ENCODE results near the gene CALHM4.

CALHM4 gene

DNA sequence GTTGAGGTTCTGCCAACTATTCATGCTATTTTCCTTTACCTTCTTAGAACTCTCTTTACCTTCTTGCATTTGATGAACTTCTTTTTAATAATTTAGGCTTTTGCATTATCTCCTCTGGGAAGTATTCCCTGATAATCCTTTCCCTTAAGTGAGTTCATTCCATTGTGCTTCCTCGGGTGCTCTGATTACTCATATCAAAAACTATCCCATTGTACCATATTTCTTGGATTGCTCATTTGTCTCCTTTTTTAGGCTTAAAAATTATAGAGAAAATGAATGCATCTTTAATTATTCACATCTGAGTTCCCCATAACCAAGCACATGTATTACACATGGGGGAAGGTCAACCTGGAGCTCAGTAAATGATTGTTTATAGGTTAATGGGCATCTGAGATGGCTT, 2.5 kb downstream of the CALHM4 start:
- no peak for DNase-seq (ENCODE audit: low read depth)
- no peak overlapping the region for H3K4me3 ChIP-seq (ENCODE audit: control insufficient read depth, low read depth, low read length)

DNA sequence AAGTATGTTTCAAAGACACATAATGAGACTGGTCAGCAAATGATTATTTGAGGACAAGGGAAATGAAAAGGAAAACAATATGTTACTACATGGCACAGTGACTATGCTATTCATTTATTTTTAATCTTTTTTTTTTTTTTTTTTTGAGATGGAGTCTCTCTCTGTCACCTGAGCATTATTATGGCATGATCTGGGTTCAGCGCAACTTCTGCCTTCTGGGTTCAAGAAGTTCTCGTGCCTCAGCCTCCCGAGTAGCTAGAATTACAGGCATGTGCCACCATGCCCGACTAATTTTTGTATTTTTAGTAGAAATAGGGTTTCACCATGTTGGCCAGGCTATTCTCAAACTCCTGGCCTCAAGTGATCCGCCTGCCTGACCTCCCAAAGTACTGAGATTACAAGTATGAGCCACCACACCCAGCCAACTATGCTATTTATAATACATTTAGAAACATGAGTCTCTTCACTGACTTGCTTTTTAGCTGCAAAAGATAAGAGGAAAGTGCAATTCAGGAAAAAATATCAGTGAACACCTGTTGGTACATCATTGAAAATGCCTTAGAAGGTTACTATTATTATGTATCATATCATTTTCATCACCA, 3.4 kb downstream of the CALHM4 start:
- TF ChIP-seq, protein P1, sequence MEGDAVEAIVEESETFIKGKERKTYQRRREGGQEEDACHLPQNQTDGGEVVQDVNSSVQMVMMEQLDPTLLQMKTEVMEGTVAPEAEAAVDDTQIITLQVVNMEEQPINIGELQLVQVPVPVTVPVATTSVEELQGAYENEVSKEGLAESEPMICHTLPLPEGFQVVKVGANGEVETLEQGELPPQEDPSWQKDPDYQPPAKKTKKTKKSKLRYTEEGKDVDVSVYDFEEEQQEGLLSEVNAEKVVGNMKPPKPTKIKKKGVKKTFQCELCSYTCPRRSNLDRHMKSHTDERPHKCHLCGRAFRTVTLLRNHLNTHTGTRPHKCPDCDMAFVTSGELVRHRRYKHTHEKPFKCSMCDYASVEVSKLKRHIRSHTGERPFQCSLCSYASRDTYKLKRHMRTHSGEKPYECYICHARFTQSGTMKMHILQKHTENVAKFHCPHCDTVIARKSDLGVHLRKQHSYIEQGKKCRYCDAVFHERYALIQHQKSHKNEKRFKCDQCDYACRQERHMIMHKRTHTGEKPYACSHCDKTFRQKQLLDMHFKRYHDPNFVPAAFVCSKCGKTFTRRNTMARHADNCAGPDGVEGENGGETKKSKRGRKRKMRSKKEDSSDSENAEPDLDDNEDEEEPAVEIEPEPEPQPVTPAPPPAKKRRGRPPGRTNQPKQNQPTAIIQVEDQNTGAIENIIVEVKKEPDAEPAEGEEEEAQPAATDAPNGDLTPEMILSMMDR (IDR thresholded peaks at IDR 0.05; ENCODE audit: control insufficient read depth, insufficient read depth, low read depth, low read length, missing control alignments), result no peak
- no peak for DNase-seq (ENCODE audit: low read depth)
- no peak overlapping the region for H3K4me3 ChIP-seq (ENCODE audit: control insufficient read depth, low read depth, low read length)

More for the DNA sequence above, 2.5 kb downstream of the CALHM4 start:
- TF ChIP-seq, protein P1 (IDR thresholded peaks at IDR 0.05; ENCODE audit: control insufficient read depth, insufficient read depth, low read depth, low read length, missing control alignments), result no peak

DNA sequence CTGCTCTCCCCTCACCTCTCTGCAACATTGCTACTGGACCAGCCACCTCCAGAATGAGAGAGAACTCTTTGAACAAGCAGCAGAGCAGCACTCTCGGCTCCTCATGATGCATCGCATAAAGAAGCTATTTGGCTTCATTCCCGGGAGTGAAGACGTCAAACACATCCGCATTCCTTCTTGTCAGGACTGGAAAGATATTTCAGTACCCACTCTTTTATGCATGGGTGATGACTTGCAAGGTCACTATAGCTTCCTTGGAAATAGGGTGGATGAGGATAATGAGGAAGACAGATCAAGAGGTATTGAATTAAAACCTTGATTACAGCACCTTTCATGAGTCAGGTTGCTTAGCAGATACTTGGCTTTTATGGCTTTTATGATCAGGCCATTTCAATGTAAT, 4.3 kb downstream of the CALHM4 start:
- TF ChIP-seq, protein P1 (IDR thresholded peaks at IDR 0.05; ENCODE audit: control insufficient read depth, insufficient read depth, low read depth, low read length, missing control alignments), result no peak
- no peak overlapping the region for H3K4me3 ChIP-seq (ENCODE audit: control insufficient read depth, low read depth, low read length)
- peak; percentile 92 for DNase-seq (ENCODE audit: low read depth)

DNA sequence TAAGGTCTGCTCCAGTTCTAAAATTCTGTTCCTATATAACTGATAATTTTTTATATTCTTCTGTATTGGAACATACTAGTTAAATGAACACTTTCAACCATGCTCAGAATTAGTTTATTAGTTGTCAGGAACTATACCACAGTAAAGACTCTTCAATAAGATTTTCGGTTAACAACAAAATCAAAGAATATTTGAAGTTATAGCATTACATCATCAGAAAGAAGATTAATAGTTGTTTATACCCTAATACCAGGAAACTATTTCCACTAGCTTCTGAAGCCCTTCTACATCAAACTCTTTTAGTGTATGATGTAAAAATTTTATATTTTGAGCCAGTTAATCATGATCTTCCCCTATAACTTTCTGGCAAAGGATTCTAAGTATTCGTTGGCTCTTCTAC, 6.6 kb downstream of the CALHM4 start:
- H3K4me3 ChIP-seq (ENCODE audit: control insufficient read depth, low read depth, low read length), result no peak overlapping the region
- TF ChIP-seq, protein P1 (IDR thresholded peaks at IDR 0.05; ENCODE audit: control insufficient read depth, insufficient read depth, low read depth, low read length, missing control alignments), result no peak
- DNase-seq (ENCODE audit: low read depth), result no peak

DNA sequence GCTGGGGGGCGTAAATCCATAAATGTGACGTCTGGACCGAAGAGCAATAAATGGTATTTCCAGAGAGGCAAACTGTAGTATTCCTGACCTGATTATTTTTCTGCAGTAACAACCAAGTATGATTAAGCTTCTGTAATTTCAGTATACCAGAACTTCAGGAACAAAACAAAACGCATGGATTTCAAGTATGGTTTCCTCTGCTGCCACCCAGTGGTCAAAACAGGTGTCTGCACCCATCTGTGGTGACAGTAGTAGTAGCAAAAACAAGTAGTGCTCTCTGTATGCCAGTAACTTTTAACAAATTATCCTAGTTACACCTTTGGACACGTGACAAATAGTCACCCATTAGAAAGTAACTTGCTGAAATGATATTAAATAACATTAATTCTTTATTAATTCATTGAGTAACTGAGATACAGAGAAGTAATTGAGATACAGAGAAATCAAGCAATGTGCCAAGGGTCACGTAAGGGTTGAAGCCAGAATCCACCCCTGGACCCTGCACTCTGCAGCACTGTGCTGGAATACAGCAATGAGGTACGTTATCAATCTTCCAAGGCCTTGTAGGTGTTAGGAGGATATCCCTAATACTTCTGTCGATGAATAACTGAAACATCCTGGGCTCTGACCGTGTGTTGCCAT, 7.9 kb downstream of the CALHM4 start:
- TF ChIP-seq, protein P1 (IDR thresholded peaks at IDR 0.05; ENCODE audit: control insufficient read depth, insufficient read depth, low read depth, low read length, missing control alignments), result peak; percentile 85
- H3K4me3 ChIP-seq (ENCODE audit: control insufficient read depth, low read depth, low read length), result no peak overlapping the region
- DNase-seq (ENCODE audit: low read depth), result no peak

DNA sequence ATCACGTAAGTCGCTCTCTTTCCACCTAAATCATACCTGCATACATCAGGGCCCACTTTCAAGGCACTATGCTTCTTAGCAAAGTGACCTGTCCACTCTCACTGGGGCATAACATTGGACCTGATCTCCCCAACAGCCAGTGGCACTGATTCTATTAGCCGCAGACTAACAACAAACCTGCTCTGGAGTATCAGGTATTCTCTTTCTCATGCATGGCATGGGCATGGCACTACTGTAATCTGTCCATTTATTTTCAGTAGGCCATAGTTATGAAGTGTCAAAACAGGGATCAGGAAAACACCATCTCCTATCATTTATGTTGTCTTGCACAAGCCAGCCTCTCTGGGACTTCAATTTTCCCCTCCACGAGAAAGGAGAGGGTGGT, 8.5 kb downstream of the CALHM4 start:
- TF ChIP-seq, protein P1 (IDR thresholded peaks at IDR 0.05; ENCODE audit: control insufficient read depth, insufficient read depth, low read depth, low read length, missing control alignments), result no peak
- H3K4me3 ChIP-seq (ENCODE audit: control insufficient read depth, low read depth, low read length), result no peak overlapping the region
- no peak for DNase-seq (ENCODE audit: low read depth)

Measured in AG09309 (cell line).